Prostate gland (tissue), 2 donors: ENCODE data around the gene TTC16.

Source experiments
- POLR2A ChIP-seq: fragments of 450-650 bp; IDR thresholded peaks from one replicate; pipeline ENCODE4 v1.6.1; 2016; ENCODE audit warnings: antibody characterized with exemption, mild to moderate bottlenecking
- TF ChIP-seq, protein P1 (sequence below), 4 experiments: fragments of 200-600 bp in 2 of 4; fragments of 450-650 bp in 2 of 4; sonication (generic) in 2 of 4; IDR thresholded peaks; 1 replicate in 3 of 4; 2 replicates in 1 of 4; pipeline ENCODE4 v1.5.1; 2016 to 2019; ENCODE audit warnings: antibody characterized with exemption in 4 of 4, mild to moderate bottlenecking in 2 of 4, moderate library complexity in 2 of 4

DNA sequence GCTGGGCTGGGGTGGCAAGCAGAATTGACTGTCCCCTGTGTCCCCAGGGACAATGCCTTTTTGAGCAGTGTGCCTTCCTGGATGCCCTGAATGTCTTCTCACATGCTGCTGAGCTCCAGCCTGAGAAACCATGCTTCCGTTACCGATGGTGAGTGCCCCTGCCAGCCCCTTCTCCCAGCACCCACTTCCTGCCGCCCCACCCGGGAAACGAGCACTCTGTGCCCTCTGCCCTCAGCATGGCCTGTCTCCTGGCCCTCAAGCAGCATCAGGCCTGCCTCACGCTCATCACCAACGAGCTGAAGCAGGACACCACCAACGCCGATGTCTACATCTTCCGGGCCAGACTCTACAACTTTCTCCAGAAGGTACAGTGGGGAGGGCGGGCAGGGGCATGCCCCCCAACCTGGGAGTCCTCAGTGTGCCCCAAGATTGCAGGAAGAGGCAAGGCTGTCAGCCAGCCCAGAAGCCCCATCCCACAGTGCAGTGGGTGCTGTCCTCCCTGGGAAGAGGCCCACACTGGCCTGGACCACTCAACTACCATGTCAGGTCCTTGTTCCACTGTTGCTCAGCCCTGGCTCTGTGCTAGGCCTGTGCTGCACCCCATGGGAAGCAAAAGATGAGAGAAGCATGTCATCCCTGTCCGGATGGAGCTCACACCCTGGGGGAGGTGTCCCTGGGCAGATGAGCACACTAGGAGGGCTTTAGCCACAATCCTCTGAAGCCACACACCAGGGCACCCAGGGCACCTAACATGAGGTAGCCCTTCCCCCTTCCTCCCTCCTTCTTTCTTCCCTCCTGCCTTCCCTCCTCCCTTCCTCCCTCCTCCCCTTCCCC is 4.4 kb downstream of the TTC16 start:
- TF ChIP-seq, protein P1, sequence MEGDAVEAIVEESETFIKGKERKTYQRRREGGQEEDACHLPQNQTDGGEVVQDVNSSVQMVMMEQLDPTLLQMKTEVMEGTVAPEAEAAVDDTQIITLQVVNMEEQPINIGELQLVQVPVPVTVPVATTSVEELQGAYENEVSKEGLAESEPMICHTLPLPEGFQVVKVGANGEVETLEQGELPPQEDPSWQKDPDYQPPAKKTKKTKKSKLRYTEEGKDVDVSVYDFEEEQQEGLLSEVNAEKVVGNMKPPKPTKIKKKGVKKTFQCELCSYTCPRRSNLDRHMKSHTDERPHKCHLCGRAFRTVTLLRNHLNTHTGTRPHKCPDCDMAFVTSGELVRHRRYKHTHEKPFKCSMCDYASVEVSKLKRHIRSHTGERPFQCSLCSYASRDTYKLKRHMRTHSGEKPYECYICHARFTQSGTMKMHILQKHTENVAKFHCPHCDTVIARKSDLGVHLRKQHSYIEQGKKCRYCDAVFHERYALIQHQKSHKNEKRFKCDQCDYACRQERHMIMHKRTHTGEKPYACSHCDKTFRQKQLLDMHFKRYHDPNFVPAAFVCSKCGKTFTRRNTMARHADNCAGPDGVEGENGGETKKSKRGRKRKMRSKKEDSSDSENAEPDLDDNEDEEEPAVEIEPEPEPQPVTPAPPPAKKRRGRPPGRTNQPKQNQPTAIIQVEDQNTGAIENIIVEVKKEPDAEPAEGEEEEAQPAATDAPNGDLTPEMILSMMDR (IDR thresholded peaks at IDR 0.05), result no peak
- TF ChIP-seq POLR2A, result no peak
